Left colon (tissue), 2 donors: ENCODE measurements around the gene GABRE. TPM values are rescaled to one million over a fixed set of nuclear protein-coding genes. Genes with fewer than 3 reads are reported as not detected.

Experiments
- ATAC-seq: fragments of 200-7000 bp; cut with Tn5 transposase; one replicate; pipeline ENCODE4 v1.9.1; 2020; ENCODE audit warnings: mild to moderate bottlenecking, moderate library complexity
- DNase-seq, 2 donors: peaks; one replicate each; pipeline ENCODE4 v3.0.0-alpha.2; 2020
- intact Hi-C, 2 donors: fragments of 100-400 bp; cut with DNase I in 1 of 2; cut with micrococcal nuclease in 1 of 2; formaldehyde crosslinking; loops; one replicate each; pipeline versions ENCODE4 v1.11.2 to v1.14.0; 2022; cut with DNase I, micrococcal nuclease
- microRNA-seq, 2 donors: library from miRNA; unstranded; fragments of <30 nt; microRNA quantifications; one replicate each; pipeline versions ENCODE4 v1.1.0 to v1.2.0, GENCODE V29; 2020
- total RNA-seq, 2 donors: library from RNA; stranded (reverse); fragmentation: NEBNext Ultra II Directional; extraction: Animal tissue kit (Norgen Biotek cat#: 25700); gene quantifications; one replicate each; pipeline ENCODE4 v1.2.1, GENCODE V29; 2021
- donor health status: DM: no; HTN: no; CAD: no.
- donor health status: DM: yes; HTN: yes; CAD: no.

Gene GABRE
- total RNA-seq, 2 donors from 2014 or later: 17.7 to 19.3 TPM

DNA sequence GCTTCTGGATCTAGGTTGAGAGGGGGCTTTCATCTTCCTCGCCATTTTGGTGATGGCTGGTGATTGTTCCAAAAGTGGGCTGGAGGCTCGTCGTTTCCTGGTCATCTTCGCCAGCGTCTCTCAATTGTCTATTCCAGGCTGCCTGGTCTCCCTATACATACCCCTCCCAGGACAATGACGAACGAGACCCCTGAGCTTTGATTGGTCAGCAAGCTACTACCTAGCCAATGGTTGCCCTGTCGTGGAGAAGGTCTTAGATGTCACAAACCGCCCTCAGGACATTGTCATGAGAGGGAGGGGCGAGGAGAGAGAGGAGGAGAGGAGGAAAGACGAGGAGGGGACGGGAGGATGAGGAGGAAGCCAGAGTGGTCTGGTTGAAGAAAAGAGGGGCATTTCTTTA is 69.5 kb downstream of the GABRE start:
- intact Hi-C loops: no loop called here
- DNase-seq: no peak

More for the DNA sequence above, 69.5 kb downstream of the GABRE start:
- no peak for ATAC-seq

Small RNA genes lying within 50 kb of the gene (microRNA-seq; reads per million reads assigned to microRNA genes)
- gene MIR224: 477 to 734 reads per million in 2 donors
- 388 to 533 reads per million in 2 donors for gene MIR452

Other genes starting within 250 kb of the GABRE start
- not detected for gene CNGA2, start 239.9 kb downstream of the GABRE start, total RNA-seq
- not detected for gene MAGEA4, start 61.8 kb downstream of the GABRE start, total RNA-seq
- not detected for gene MAGEA10, start 163.9 kb upstream of the GABRE start, total RNA-seq